Measurements from ENCODE around the gene USO1. TPM values are rescaled to one million over a fixed set of nuclear protein-coding genes. Genes with fewer than 3 reads are reported as not detected.

USO1 gene
- total RNA-seq, 1 donor from 2014 or later: 66.8 TPM

DNA sequence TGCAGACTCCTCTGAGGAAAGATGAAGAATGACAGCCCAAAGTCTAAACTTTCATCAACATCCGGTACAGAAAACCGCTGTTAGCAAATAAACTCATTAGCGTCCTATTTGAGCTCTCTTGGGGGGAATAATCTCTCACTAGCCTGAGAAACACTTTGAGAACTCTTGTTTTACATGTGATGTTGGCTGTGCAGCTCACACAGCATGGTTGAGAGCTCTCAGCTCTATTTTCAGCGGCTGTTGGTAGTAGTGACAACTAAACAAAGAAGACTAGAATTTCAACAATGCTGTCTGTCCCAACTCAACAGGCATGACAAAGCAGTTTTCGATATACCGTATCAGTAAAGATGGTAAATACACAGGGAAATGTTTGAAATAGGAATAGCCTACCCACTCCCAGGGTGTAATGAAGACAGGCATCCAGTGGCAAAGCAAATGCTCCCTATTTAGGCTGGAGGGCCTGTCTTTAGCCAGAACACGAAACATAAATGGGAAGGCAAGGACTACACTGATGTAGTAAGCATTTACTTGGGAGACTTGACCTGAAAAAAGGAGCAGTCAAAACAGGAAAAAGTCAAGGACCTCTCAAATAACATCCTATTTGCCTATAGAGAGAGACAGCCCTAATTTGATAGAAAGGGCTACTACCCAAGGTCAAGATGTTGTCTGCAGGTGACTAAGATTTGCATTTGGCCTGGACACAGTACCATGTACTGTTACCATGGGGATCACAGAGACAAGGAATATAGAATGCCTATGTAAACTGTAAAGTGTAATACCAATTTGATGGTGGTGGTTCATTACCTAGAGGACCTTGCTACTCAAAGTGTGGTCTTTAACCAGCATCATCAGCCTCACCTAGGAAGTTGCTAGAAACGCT, 117.5 kb downstream of the USO1 start:
- no peak for DNase-seq (ENCODE audit: low spot score)

GRCh38 chr4:75843596-75843995, 119.2 kb downstream of the USO1 start:
- no peak for DNase-seq (ENCODE audit: low spot score)

- peak; percentile 25 for DNase-seq (ENCODE audit: low spot score)
Measured at GRCh38 chr4:75844151-75844662, 119.8 kb downstream of the USO1 start.

GRCh38 chr4:75845992-75846391, 121.6 kb downstream of the USO1 start:
- DNase-seq (ENCODE audit: low spot score): no peak

DNA sequence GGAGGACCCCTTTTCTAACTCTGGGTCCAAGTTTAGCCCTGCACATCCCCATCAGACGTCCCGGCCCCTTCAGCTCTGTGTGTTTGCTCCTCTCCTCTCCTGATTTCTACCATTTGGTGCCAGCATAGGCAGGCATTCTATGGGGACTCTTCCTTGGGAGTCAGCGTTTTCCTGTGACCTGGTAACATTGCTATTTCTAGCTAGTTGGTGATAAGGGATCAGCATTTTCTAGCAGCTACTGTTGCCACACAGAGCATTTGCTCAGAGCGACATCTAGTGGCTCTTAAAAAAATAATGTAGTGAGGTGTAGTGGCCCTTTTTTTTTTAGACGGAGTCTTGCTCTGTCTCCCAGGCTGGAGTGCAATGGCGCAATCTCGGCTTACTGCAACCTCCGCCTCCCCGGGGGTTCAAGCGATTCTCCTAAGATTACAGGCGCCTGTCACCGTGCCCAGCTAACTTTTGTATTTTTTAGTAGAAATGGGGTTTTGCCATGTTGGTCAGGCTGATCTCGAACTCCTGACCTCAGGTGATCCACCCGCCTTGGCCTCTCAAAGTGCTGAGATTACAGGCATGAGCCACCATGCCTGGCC, 123.9 kb downstream of the USO1 start:
- DNase-seq (ENCODE audit: low spot score): peak; percentile 27

DNA sequence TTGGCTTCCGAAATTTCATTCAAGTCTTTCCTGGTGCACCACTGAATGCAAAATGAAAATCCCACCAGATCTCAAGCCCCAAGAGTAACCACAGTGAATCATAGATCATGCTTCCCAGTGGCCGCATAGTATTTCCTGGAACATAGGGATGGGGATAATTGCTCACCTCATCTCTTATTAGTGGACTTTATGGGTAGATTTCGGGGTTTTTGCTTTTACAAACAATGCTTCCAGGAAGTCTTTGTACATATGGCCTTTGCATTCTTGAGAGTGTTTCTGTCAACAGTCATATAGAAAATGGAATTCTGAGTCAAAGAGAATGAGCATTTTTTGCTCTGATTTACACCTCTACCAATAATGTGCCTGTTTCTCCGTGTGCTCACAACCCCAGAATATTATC, 124.5 kb downstream of the USO1 start:
- DNase-seq (ENCODE audit: low spot score): no peak

DNA sequence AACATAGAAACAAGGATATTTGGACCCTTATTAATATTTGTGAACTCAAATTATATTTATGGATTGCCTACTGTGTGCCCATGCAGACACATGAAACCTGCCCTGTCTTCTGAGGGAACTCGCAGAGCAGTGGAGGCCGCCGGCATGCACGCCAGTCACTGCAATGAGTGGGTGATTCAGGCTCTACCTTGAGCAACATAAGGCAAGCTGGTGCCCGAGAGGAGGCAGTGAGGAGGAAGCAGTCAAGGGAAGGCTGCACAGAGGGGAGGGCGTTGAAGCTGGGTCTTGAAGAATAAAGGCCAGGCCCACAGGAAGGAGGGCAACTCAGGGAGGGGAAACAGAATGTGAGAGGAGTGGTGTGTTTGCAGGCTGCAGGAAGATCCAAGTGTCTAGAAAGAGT, 125.1 kb downstream of the USO1 start:
- no peak for DNase-seq (ENCODE audit: low spot score)

- no peak for DNase-seq (ENCODE audit: low spot score)
Measured at GRCh38 chr4:75858721-75859120, 134.3 kb downstream of the USO1 start.

DNA sequence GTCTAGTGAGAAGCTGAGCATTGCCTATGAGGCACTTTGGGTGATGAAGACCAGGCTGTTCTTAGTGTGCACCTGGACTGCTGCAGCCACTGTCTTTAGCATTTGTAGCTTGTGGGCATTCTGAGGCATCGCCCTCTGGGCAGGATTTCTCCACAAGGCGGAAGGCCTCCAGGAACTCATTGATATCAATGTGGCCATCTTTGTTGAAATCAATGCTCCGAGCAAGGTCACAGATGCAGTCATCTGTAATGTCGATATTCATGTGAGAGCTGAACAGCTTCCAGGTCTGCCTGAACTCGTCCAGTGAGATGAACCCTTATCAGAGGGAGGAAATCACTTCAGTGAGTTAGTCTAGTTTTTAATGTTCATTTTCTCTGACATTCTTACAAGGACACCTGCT, 136.2 kb downstream of the USO1 start:
- peak; percentile 64 for DNase-seq (ENCODE audit: low spot score)

Other genes starting within 250 kb of the USO1 start
- 26.1 TPM for gene RCHY1, start 210.2 kb upstream of the USO1 start, total RNA-seq
- gene THAP6, start 210.1 kb upstream of the USO1 start, total RNA-seq: 15.3 TPM
- not detected for gene ODAPH, start 168.5 kb upstream of the USO1 start, total RNA-seq
- 2.4 TPM for gene CDKL2, start 94.0 kb upstream of the USO1 start, total RNA-seq
- 146 TPM for gene G3BP2, start 51.2 kb upstream of the USO1 start, total RNA-seq
- gene PPEF2, start 177.9 kb downstream of the USO1 start, total RNA-seq: not detected
- 28.0 TPM for gene NAAA, start 216.4 kb downstream of the USO1 start, total RNA-seq

Data from mucosa of gallbladder (tissue), 1 donor.